Right kidney (tissue), 1 donor: ENCODE results near the gene UNC119.

Source experiments
- DNase-seq: peaks from one replicate; pipeline ENCODE4 v3.0.0-alpha.2; 2016

Gene UNC119

GRCh38 chr17:28573966-28574480 is 21.6 kb upstream of the UNC119 start:
- no peak for DNase-seq

- no peak for DNase-seq
Observed at GRCh38 chr17:28573521-28573920, 21.1 kb upstream of the UNC119 start.

GRCh38 chr17:28573040-28573380 is 20.6 kb upstream of the UNC119 start:
- no peak for DNase-seq

GRCh38 chr17:28572259-28573039 is 20.0 kb upstream of the UNC119 start:
- DNase-seq, result no peak

GRCh38 chr17:28571361-28572122 is 19.1 kb upstream of the UNC119 start, which contains the start of gene PIGS:
PIGS (minus strand) TSS chr17:28571524; CDS start chr17:28571496, 28 bp downstream.
- DNase-seq, result peak; percentile 72

GRCh38 chr17:28570716-28571360 is 18.4 kb upstream of the UNC119 start:
- peak; percentile 64 for DNase-seq

- DNase-seq, result no peak
Observed at GRCh38 chr17:28569446-28569845, 17.0 kb upstream of the UNC119 start.

- DNase-seq, result no peak
Observed at GRCh38 chr17:28567604-28568003, 15.2 kb upstream of the UNC119 start.

GRCh38 chr17:28563475-28563874 is 11.1 kb upstream of the UNC119 start:
- DNase-seq, result no peak

GRCh38 chr17:28555022-28555421 is 2.6 kb upstream of the UNC119 start:
- no peak for DNase-seq

GRCh38 chr17:28554565-28554964 is 2.1 kb upstream of the UNC119 start:
- DNase-seq, result no peak

GRCh38 chr17:28553000-28553505 is 629 bp upstream of the UNC119 start:
- DNase-seq, result no peak

- peak; percentile 75 for DNase-seq
Observed at GRCh38 chr17:28551421-28552175, 826 bp downstream of the UNC119 start.

- no peak for DNase-seq
Observed at GRCh38 chr17:28550858-28551257, 1.6 kb downstream of the UNC119 start.

- no peak for DNase-seq
Observed at GRCh38 chr17:28549236-28550132, 2.9 kb downstream of the UNC119 start.

GRCh38 chr17:28548417-28549130 is 3.9 kb downstream of the UNC119 start:
- no peak for DNase-seq

GRCh38 chr17:28547623-28548416 is 4.6 kb downstream of the UNC119 start:
- peak; percentile 54 for DNase-seq

- no peak for DNase-seq
Observed at GRCh38 chr17:28547096-28547622, 5.3 kb downstream of the UNC119 start.

GRCh38 chr17:28545787-28546415 is 6.5 kb downstream of the UNC119 start:
- no peak for DNase-seq
